Measurements from ENCODE around the gene RAI1. TPM values are rescaled to one million over a fixed set of nuclear protein-coding genes. Genes with fewer than 3 reads are reported as not detected.
A peak's percentile ranks its signal among the peaks of the same experiment; 100 is the strongest.

The RAI1 gene
- total RNA-seq, 1 donor from 2014 or later = 39.1 TPM

DNA sequence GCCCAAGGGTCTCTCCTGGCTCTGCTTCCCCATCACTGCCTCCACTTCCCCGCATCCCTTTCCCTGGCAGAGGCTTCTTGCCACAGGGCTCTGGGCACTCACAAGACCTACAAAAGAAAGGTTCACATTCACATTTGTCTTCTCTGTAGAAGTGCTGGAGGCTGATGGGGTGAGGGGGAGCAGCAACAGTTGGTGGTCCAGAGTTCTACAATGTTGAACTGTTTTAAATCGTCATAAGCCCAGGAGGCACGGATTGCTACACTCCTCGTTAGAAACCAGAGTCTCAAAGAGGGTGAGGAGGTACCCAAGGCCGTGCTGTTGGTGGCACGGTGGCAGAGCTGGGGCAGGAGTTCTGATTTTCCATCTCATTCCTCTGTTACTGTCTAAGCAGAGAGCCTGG lies 5.8 kb upstream of the RAI1 start:
- peaks cover 7% of the 10 kb centered on the region for H3K4me1 ChIP-seq (ENCODE audit: insufficient read depth, low read length)
- peak overlapping the region; percentile 63 for H3K27ac Mint-ChIP-seq (ENCODE audit: unreplicated experiment)
- no peak overlapping the region for H3K4me2 ChIP-seq (ENCODE audit: low read length)
- FAIRE-seq (no peak), DNase-seq (ENCODE audit: low read depth) (no peak)
- no peaks in the 10 kb centered on the region for H3K79me2 ChIP-seq (ENCODE audit: insufficient read depth, low read length)
- no peak overlapping the region for H3K4me3 ChIP-seq (ENCODE audit: insufficient read depth, low read depth, low read length)
- H3K4me3 Mint-ChIP-seq (ENCODE audit: unreplicated experiment) = no peak overlapping the region
- H3K9ac ChIP-seq (ENCODE audit: low read length) = no peak overlapping the region
- no peaks in the 10 kb centered on the region for H3K9me3 ChIP-seq (ENCODE audit: insufficient read depth, low read depth, low read length)
- no peaks in the 10 kb centered on the region for H3K27me3 ChIP-seq (ENCODE audit: insufficient read depth, low read length)
- TF ChIP-seq, protein P1, sequence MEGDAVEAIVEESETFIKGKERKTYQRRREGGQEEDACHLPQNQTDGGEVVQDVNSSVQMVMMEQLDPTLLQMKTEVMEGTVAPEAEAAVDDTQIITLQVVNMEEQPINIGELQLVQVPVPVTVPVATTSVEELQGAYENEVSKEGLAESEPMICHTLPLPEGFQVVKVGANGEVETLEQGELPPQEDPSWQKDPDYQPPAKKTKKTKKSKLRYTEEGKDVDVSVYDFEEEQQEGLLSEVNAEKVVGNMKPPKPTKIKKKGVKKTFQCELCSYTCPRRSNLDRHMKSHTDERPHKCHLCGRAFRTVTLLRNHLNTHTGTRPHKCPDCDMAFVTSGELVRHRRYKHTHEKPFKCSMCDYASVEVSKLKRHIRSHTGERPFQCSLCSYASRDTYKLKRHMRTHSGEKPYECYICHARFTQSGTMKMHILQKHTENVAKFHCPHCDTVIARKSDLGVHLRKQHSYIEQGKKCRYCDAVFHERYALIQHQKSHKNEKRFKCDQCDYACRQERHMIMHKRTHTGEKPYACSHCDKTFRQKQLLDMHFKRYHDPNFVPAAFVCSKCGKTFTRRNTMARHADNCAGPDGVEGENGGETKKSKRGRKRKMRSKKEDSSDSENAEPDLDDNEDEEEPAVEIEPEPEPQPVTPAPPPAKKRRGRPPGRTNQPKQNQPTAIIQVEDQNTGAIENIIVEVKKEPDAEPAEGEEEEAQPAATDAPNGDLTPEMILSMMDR (IDR thresholded peaks at IDR 0.05; ENCODE audit: insufficient read depth, low read depth, low read length) = no peak
- no peak for TF ChIP-seq EZH2 (IDR thresholded peaks at IDR 0.05; ENCODE audit: insufficient read depth, low read length)
- H2AFZ ChIP-seq (ENCODE audit: low read depth, low read length) = no peak overlapping the region
- H3K9me3 Mint-ChIP-seq (ENCODE audit: unreplicated experiment) = no peaks in the 10 kb centered on the region
- H3K4me1 Mint-ChIP-seq (ENCODE audit: low read depth, unreplicated experiment) = peaks cover 30% of the 10 kb centered on the region
- no peak overlapping the region for H3K27ac ChIP-seq (ENCODE audit: low read depth, low read length)
- no peaks in the 10 kb centered on the region for H3K36me3 ChIP-seq (ENCODE audit: insufficient read depth, low read length)
- no peaks in the 10 kb centered on the region for H3K36me3 Mint-ChIP-seq (ENCODE audit: low read depth, unreplicated experiment)
- peaks cover 23% of the 10 kb centered on the region for H3K27me3 Mint-ChIP-seq (ENCODE audit: low read depth, unreplicated experiment)
- peaks cover 6% of the 10 kb centered on the region for H4K20me1 ChIP-seq (ENCODE audit: insufficient read depth, low read length)

DNA sequence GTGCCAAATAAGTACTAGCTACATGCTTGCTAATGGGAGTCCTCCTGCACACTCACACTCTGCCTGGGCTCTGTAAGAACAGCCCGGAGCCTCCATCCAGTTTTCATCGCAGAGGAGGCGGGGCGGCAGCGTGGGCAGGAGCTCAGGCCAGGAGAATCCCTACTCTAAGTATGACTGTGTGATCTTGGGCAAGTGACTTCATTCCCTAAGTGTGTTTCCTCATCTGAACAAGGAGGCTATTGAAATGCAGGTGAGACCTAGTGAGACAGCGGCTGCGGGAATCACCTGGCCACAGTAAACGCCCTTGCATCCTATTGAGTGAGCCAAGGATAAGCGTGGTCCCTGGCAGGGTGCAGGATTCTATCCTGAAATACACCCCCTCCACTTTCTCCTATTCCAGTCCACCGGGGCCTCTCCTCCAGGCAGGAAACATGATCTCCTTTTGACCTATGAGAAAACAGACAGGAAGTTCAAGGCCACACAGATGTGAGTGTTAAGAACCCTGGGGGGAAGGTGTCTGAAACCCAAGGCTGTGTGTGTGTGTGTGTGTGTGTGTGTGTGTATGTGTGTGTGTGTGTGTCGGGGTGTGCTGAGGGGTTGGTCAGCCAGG lies 5.2 kb upstream of the RAI1 start:
- Mint-ChIP-seq H3K36me3 (ENCODE audit: low read depth, unreplicated experiment) (no peaks in the 10 kb centered on the region), H3K27me3 (ENCODE audit: low read depth, unreplicated experiment) (peaks cover 24% of the 10 kb centered on the region), H3K9me3 (ENCODE audit: unreplicated experiment) (no peaks in the 10 kb centered on the region), H3K4me1 (ENCODE audit: low read depth, unreplicated experiment) (peaks cover 29% of the 10 kb centered on the region), H3K27ac (ENCODE audit: unreplicated experiment) (peak overlapping the region; percentile 79), H3K4me3 (ENCODE audit: unreplicated experiment) (peak overlapping the region; percentile 13)
- peaks cover 12% of the 10 kb centered on the region for H4K20me1 ChIP-seq (ENCODE audit: insufficient read depth, low read length)
- no peaks in the 10 kb centered on the region for H3K36me3 ChIP-seq (ENCODE audit: insufficient read depth, low read length)
- no peak overlapping the region for H3K4me3 ChIP-seq (ENCODE audit: insufficient read depth, low read depth, low read length)
- no peak for DNase-seq (ENCODE audit: low read depth)
- H3K9me3 ChIP-seq (ENCODE audit: insufficient read depth, low read depth, low read length) = no peaks in the 10 kb centered on the region
- no peaks in the 10 kb centered on the region for H3K79me2 ChIP-seq (ENCODE audit: insufficient read depth, low read length)
- H3K27me3 ChIP-seq (ENCODE audit: insufficient read depth, low read length) = no peaks in the 10 kb centered on the region
- H2AFZ ChIP-seq (ENCODE audit: low read depth, low read length) = no peak overlapping the region
- H3K4me1 ChIP-seq (ENCODE audit: insufficient read depth, low read length) = peaks cover 7% of the 10 kb centered on the region
- FAIRE-seq = no peak
- TF ChIP-seq, protein P1 (IDR thresholded peaks at IDR 0.05; ENCODE audit: insufficient read depth, low read depth, low read length) = no peak
- no peak for TF ChIP-seq EZH2 (IDR thresholded peaks at IDR 0.05; ENCODE audit: insufficient read depth, low read length)
- no peak overlapping the region for H3K27ac ChIP-seq (ENCODE audit: low read depth, low read length)
- no peak overlapping the region for H3K9ac ChIP-seq (ENCODE audit: low read length)
- peak overlapping the region; percentile 43 for H3K4me2 ChIP-seq (ENCODE audit: low read length)

DNA sequence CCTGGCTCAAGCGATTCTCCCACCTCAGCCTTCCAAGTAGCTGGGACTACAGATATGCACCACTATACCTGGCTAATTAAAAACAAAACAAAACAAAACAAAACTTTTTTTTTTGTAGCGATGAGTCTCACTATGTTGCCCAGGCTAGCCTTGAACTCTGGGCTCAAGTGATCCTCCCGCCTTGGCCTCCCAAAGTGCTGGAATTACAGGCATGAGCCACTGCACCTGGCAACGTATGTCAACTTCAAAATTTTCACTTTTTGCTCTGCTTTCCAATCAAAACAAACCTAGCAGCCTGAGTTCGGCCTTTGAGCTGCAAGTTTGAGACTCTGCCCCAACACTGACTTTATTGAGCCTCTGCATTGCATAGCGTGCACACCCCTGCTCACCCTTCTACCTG lies 4.5 kb upstream of the RAI1 start:
- no peak overlapping the region for H3K4me3 ChIP-seq (ENCODE audit: insufficient read depth, low read depth, low read length)
- peaks cover 12% of the 10 kb centered on the region for H4K20me1 ChIP-seq (ENCODE audit: insufficient read depth, low read length)
- no peak overlapping the region for H3K4me2 ChIP-seq (ENCODE audit: low read length)
- no peak overlapping the region for H2AFZ ChIP-seq (ENCODE audit: low read depth, low read length)
- TF ChIP-seq, protein P1 (IDR thresholded peaks at IDR 0.05; ENCODE audit: insufficient read depth, low read depth, low read length) = no peak
- no peak for TF ChIP-seq EZH2 (IDR thresholded peaks at IDR 0.05; ENCODE audit: insufficient read depth, low read length)
- no peak overlapping the region for H3K9ac ChIP-seq (ENCODE audit: low read length)
- no peaks in the 10 kb centered on the region for H3K9me3 ChIP-seq (ENCODE audit: insufficient read depth, low read depth, low read length)
- no peaks in the 10 kb centered on the region for H3K27me3 ChIP-seq (ENCODE audit: insufficient read depth, low read length)
- Mint-ChIP-seq H3K4me1 (ENCODE audit: low read depth, unreplicated experiment) (peaks cover 23% of the 10 kb centered on the region), H3K36me3 (ENCODE audit: low read depth, unreplicated experiment) (no peaks in the 10 kb centered on the region), H3K9me3 (ENCODE audit: unreplicated experiment) (no peaks in the 10 kb centered on the region), H3K4me3 (ENCODE audit: unreplicated experiment) (no peak overlapping the region), H3K27ac (ENCODE audit: unreplicated experiment) (no peak overlapping the region), H3K27me3 (ENCODE audit: low read depth, unreplicated experiment) (peaks cover 21% of the 10 kb centered on the region)
- FAIRE-seq (no peak), DNase-seq (ENCODE audit: low read depth) (no peak)
- H3K4me1 ChIP-seq (ENCODE audit: insufficient read depth, low read length) = peaks cover 7% of the 10 kb centered on the region
- no peaks in the 10 kb centered on the region for H3K36me3 ChIP-seq (ENCODE audit: insufficient read depth, low read length)
- H3K27ac ChIP-seq (ENCODE audit: low read depth, low read length) = no peak overlapping the region
- peaks cover 2% of the 10 kb centered on the region for H3K79me2 ChIP-seq (ENCODE audit: insufficient read depth, low read length)
